OCI-LY3 (cell line): Measurements from ENCODE around the gene TOP3A.

ENCODE experiments used
- H2AFZ ChIP-seq: fragments of 200-600, 300-600 bp; shearing (Covaris generic); 2 replicates; pipeline ENCODE4 v1.6.0; 2014; ENCODE audit warnings: antibody characterized with exemption, low read depth, low read length
- H3K27ac ChIP-seq: fragments of 200-600, 300-600 bp; sonication (generic); 2 replicates; pipeline ENCODE4 v1.5.1; 2014; ENCODE audit warnings: mild to moderate bottlenecking, low read length, moderate library complexity, mixed read lengths
- H3K27me3 ChIP-seq: fragments of 200-600, 300-600 bp; sonication (generic); 2 replicates; pipeline ENCODE4 v1.6.1; 2014; ENCODE audit warnings: low read depth, low read length, mixed read lengths
- H3K36me3 ChIP-seq: fragments of 200-600, 300-600 bp; sonication (generic); replicated peaks from 2 replicates; pipeline ENCODE3; 2014; ENCODE audit warnings: low read depth, low read length, mixed read lengths
- H3K4me1 ChIP-seq: fragments of 300-600, 200-600 bp; sonication (generic); 2 replicates; pipeline ENCODE4 v1.6.1; 2014; ENCODE audit warnings: low read length, mixed read lengths
- H3K4me2 ChIP-seq: fragments of 200-600, 300-600 bp; sonication (generic); 2 replicates; pipeline ENCODE4 v1.6.1; 2014; ENCODE audit warnings: low read length, mixed read lengths
- H3K4me3 ChIP-seq: fragments of 300-600, 200-600 bp; sonication (generic); 2 replicates; pipeline ENCODE4 v1.5.1; 2014; ENCODE audit warnings: antibody characterized with exemption, mild to moderate bottlenecking, low read length, moderate library complexity
- H3K79me2 ChIP-seq: fragments of 300-600, 200-600 bp; shearing (Covaris generic); 2 replicates; pipeline ENCODE4 v1.6.1; 2014; ENCODE audit warnings: mild to moderate bottlenecking, low read length, mixed read lengths
- H3K9ac ChIP-seq: fragments of 300-600, 200-600 bp; shearing (Covaris generic); 2 replicates; pipeline ENCODE4 v1.6.0; 2014; ENCODE audit warnings: mild to moderate bottlenecking, low read length, moderate library complexity
- H3K9me3 ChIP-seq: fragments of 200-600, 300-600 bp; shearing (Covaris generic); 2 replicates; pipeline ENCODE4 v1.6.1; 2014; ENCODE audit warnings: low read length, mixed read lengths; ENCODE audit not compliant: insufficient read depth
- H4K20me1 ChIP-seq: fragments of 200-600, 300-600 bp; sonication (generic); 2 replicates; pipeline ENCODE4 v1.6.1; 2016; ENCODE audit warnings: low read length, mixed read lengths; ENCODE audit not compliant: insufficient read depth
- CTCF ChIP-seq: fragments of 200-600, 300-600 bp; sonication (generic); IDR thresholded peaks from 2 replicates; pipeline ENCODE4 v1.5.1; 2014; ENCODE audit warnings: antibody characterized with exemption, low read length, low read depth
- EZH2phosphoT487 ChIP-seq: fragments of 200-600 bp; shearing (Covaris generic); IDR thresholded peaks from 2 replicates; pipeline ENCODE4 v1.6.1; 2018; ENCODE audit warnings: antibody characterized with exemption, mixed run types, low read depth

Gene TOP3A

GRCh38 chr17:18227635-18228034, 87.2 kb downstream of the TOP3A start:
- no peaks in the 10 kb centered on the region for H3K79me2 ChIP-seq
- peaks cover 4% of the 10 kb centered on the region; the same call in 1 of the 2 replicates for H3K4me1 ChIP-seq
- TF ChIP-seq CTCF: no peak
- no peak for TF ChIP-seq EZH2phosphoT487
- no peak overlapping the region for H3K4me2 ChIP-seq
- no peaks in the 10 kb centered on the region for H3K9me3 ChIP-seq
- H2AFZ ChIP-seq: no peak overlapping the region
- H3K36me3 ChIP-seq: no peaks in the 10 kb centered on the region
- H4K20me1 ChIP-seq: no peaks in the 10 kb centered on the region
- no peaks in the 10 kb centered on the region for H3K27me3 ChIP-seq
- H3K9ac ChIP-seq: no peak overlapping the region
- H3K27ac ChIP-seq: no peak overlapping the region
- no peak overlapping the region for H3K4me3 ChIP-seq

DNA sequence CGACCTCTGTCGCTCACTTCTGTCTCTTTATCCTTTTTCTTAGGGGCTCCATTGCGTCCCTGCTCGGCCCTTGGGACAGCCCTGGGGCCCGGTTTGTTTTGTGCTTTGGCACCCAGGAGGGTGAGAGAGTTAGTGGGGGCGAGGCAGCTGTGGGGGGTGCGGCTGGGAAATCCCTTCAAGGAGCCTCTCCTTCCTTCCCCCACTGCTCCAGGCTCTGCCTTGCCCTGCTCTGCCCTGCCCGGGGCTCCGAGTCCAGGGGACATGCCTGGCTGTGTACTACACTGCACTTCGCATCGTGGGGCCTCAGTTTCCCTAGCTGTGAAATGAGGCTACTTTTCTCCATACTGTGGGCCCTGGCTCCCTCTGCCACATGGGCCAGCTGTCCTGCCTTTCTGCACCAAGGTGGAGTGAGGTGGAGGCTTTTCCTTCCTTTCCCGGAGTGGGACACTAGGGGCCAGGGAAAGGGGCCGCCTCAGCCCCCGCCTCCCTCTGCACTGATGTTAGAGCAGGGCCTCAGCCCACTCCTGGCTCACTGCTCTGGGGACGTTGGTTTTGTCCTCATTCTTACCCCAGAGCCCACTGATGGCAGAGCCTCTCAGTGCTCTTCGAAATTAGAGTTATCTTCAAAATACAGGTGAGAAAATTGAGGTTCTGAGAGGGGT, 88.4 kb downstream of the TOP3A start:
- TF ChIP-seq CTCF (no peak), EZH2phosphoT487 (no peak)
- Histone ChIP-seq H3K27me3 (no peaks in the 10 kb centered on the region), H4K20me1 (no peaks in the 10 kb centered on the region), H3K4me1 (peaks cover 4% of the 10 kb centered on the region; the same call in 1 of the 2 replicates), H3K9me3 (no peaks in the 10 kb centered on the region), H3K9ac (peak overlapping the region; percentile 70), H3K79me2 (no peaks in the 10 kb centered on the region), H3K36me3 (no peaks in the 10 kb centered on the region), H3K27ac (no peak overlapping the region), H3K4me3 (peak overlapping the region; percentile 83), H3K4me2 (peak overlapping the region; percentile 76), H2AFZ (0 out of 2 replicates have a peak overlapping the region, but pooled peaks have one; percentile 46)

GRCh38 chr17:18225642-18226283, 89.0 kb downstream of the TOP3A start:
- Histone ChIP-seq H3K36me3 (no peaks in the 10 kb centered on the region), H4K20me1 (no peaks in the 10 kb centered on the region), H3K9me3 (no peaks in the 10 kb centered on the region), H3K4me2 (peak overlapping the region; percentile 76), H3K27me3 (no peaks in the 10 kb centered on the region), H3K4me1 (peaks cover 8% of the 10 kb centered on the region), H2AFZ (0 out of 2 replicates have a peak overlapping the region, but pooled peaks have one; percentile 46), H3K4me3 (peak overlapping the region; percentile 83), H3K27ac (no peak overlapping the region), H3K79me2 (no peaks in the 10 kb centered on the region), H3K9ac (peak overlapping the region; percentile 70)
- TF ChIP-seq CTCF (no peak), EZH2phosphoT487 (no peak)

DNA sequence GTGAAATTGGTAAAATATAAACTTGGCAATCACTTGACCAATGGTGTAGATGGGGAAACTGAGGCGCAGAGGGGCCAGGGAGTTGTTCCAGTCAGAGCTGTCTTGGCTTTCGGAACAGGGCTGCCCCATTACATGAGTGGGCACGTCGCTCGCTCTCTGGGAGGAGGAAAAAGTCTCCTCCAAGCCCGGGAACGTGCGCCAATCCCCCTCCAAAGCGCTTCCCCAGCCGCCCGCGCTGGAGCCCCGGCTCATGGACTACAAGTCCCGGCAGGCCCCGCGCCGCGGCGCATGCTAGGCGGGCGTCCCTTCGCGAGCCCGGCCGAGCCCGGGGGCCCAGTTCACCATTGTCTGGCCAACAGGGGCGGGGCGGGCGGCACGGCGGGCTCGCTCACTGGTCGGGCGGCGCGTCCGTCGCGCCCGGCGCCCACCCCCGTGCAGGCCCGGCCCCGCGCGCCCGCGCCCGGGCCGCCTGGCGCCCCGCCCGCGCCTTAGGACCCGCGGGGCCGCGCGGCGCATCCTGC, 89.6 kb downstream of the TOP3A start, which contains the start of gene LLGL1:
LLGL1 (plus strand) TSS at position 515 of the 521 bp plus-strand sequence. CDS start 48 bp downstream, outside the sequence.
- Histone ChIP-seq H3K27ac (no peak within 1 kb of the TSS), H3K27me3 (no peaks in the 10 kb centered on the region), H3K9ac (peak within 1 kb of the TSS; percentile 70), H2AFZ (0 out of 2 replicates have a peak within 1 kb of the TSS, but pooled peaks have one; percentile 46), H3K4me1 (peaks cover 10% of the 10 kb centered on the region), H3K36me3 (no peaks in the 10 kb centered on the region), H3K9me3 (no peaks in the 10 kb centered on the region), H3K4me2 (peak within 1 kb of the TSS; percentile 76), H3K4me3 (peak within 1 kb of the TSS; percentile 83), H4K20me1 (no peaks in the 10 kb centered on the region), H3K79me2 (no peaks in the 10 kb centered on the region)
- no peak for TF ChIP-seq CTCF
- no peak for TF ChIP-seq EZH2phosphoT487
